ENCODE data around the gene ADAT2. TPM values are rescaled to one million over a fixed set of nuclear protein-coding genes. Genes with fewer than 3 reads are reported as not detected.

ADAT2 gene
- total and polyA plus RNA-seq, 2 donors (not counting 1 experiment from before 2014, with no cell fraction given): 13.6 to 16.0 TPM

DNA sequence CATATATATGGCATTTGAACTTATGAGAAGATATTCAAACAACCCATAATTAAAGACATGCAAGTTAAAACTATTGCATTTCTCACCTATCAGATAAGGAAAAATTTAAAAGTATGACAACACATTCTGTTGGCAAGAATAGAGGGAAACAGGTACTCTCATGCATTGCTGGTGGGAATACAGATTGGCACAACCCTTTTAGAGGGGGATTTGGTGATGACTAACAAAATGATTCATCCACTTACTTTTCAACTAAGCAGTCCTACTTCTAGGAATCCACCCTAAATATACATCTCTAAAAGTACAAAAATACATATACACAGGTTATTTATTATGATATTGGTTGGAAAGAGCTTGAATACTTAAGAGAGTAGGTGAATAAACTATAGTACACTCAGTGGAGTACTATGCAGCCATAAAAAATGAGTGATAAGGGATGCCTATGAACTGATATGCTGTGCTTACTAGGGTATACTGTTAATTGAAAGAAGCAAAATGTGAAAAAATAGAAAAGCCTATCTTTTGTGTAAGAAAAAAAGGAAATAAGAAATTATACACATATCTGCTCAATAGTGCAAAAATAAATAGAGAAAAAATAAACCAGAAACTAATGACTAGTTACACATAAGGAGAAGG lies 42.2 kb downstream of the ADAT2 start:
- no peaks in the 10 kb centered on the region for H3K27me3 ChIP-seq (replicated peaks in 1 of 4; ENCODE audit: control extremely low read depth in 1 of 4, control insufficient read depth in 3 of 4, insufficient read depth in 4 of 4, low read length in 3 of 4)
- peaks cover 9% of the 10 kb centered on the region for H3K4me1 Mint-ChIP-seq
- H3K4me3 Mint-ChIP-seq: no peak overlapping the region
- no peaks in the 10 kb centered on the region for H3K36me3 ChIP-seq (replicated peaks in 1 of 2; ENCODE audit: control extremely low read depth in 1 of 2, control insufficient read depth in 1 of 2, extremely low read depth in 1 of 2, insufficient read depth in 2 of 2, low read length in 1 of 2)
- ATAC-seq (ENCODE audit: low read depth) (no peak), DNase-seq (no peak)
- intact Hi-C loops (cut with micrococcal nuclease): no loop called here
- peaks cover 5% of the 10 kb centered on the region for H3K27me3 Mint-ChIP-seq
- H2AFZ ChIP-seq (ENCODE audit: insufficient read depth, low read depth, low read length, poor library complexity, severe bottlenecking): no peak overlapping the region
- CTCF ChIA-PET: no interaction called here
- TF ChIP-seq CTCF (IDR thresholded peaks at IDR 0.05): no peak
- no peak for TF ChIP-seq EZH2 (IDR thresholded peaks at IDR 0.05; ENCODE audit: borderline replicate concordance, insufficient read depth, low read depth, low read length, poor library complexity, severe bottlenecking)
- no peaks in the 10 kb centered on the region for H3K9me3 Mint-ChIP-seq (ENCODE audit: insufficient read depth)
- H3K27ac Mint-ChIP-seq: no peak overlapping the region
- POLR2A ChIA-PET: no interaction called here
- no peaks in the 10 kb centered on the region for H3K79me2 ChIP-seq (ENCODE audit: control insufficient read depth, insufficient read depth, low read length)
- peaks cover 0 to 6% of the 10 kb centered on the region in 2 donors for H3K4me1 ChIP-seq (ENCODE audit: control insufficient read depth in 2 of 2, insufficient read depth in 2 of 2, low read length in 2 of 2)
- no peak overlapping the region for H3K4me2 ChIP-seq (replicated peaks; ENCODE audit: low read depth, low read length, poor library complexity, severe bottlenecking)
- no peak overlapping the region for H3K27ac ChIP-seq (ENCODE audit: low read length in 2 of 2)
- H3K9me3 ChIP-seq (ENCODE audit: control extremely low read depth in 1 of 3, control insufficient read depth in 2 of 3, insufficient read depth in 1 of 3, low read length in 2 of 3): peaks cover 0 to 3% (median 0%) of the 10 kb centered on the region in 3 donors
- no peaks in the 10 kb centered on the region for H4K20me1 ChIP-seq (ENCODE audit: control insufficient read depth, insufficient read depth, low read length, poor library complexity, severe bottlenecking)
- H3K4me3 ChIP-seq (ENCODE audit: control extremely low read depth in 1 of 5, extremely low read depth in 1 of 5, insufficient read depth in 1 of 5, low read depth in 2 of 5, low read length in 4 of 5): no peak overlapping the region
- H3K9ac ChIP-seq (ENCODE audit: low read length): no peak overlapping the region

DNA sequence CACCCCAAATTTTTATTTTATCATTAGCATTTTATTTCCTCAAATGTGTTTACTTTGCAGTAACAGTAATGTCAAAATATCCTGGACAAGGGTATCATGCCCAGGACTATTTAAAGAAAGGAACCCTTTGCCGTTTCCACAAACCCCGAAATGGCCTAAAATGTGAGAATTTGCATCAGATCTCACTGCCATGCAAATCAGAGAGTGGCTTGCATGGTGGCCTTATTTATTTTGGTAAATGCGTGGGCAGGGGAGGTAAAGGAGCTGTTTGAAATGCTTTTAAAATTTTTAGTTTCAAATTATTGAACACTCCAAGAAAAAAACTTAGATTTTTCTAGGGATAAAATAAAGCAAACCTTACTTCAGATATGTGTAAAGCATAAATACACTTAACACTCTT lies 43.8 kb downstream of the ADAT2 start:
- Histone ChIP-seq H3K27ac (ENCODE audit: low read length in 2 of 2) (no peak overlapping the region), H3K4me3 (ENCODE audit: control extremely low read depth in 1 of 5, extremely low read depth in 1 of 5, insufficient read depth in 1 of 5, low read depth in 2 of 5, low read length in 4 of 5) (no peak overlapping the region), H3K4me2 (replicated peaks; ENCODE audit: low read depth, low read length, poor library complexity, severe bottlenecking) (no peak overlapping the region), H3K36me3 (replicated peaks in 1 of 2; ENCODE audit: control extremely low read depth in 1 of 2, control insufficient read depth in 1 of 2, extremely low read depth in 1 of 2, insufficient read depth in 2 of 2, low read length in 1 of 2) (no peaks in the 10 kb centered on the region), H3K9ac (ENCODE audit: low read length) (no peak overlapping the region), H3K9me3 (ENCODE audit: control extremely low read depth in 1 of 3, control insufficient read depth in 2 of 3, insufficient read depth in 1 of 3, low read length in 2 of 3) (peaks cover 0 to 3% (median 0%) of the 10 kb centered on the region in 3 donors), H3K27me3 (replicated peaks in 1 of 4; ENCODE audit: control extremely low read depth in 1 of 4, control insufficient read depth in 3 of 4, insufficient read depth in 4 of 4, low read length in 3 of 4) (no peaks in the 10 kb centered on the region), H4K20me1 (ENCODE audit: control insufficient read depth, insufficient read depth, low read length, poor library complexity, severe bottlenecking) (no peaks in the 10 kb centered on the region), H2AFZ (ENCODE audit: insufficient read depth, low read depth, low read length, poor library complexity, severe bottlenecking) (no peak overlapping the region), H3K4me1 (ENCODE audit: control insufficient read depth in 2 of 2, insufficient read depth in 2 of 2, low read length in 2 of 2) (peaks cover 0 to 6% of the 10 kb centered on the region in 2 donors), H3K79me2 (ENCODE audit: control insufficient read depth, insufficient read depth, low read length) (no peaks in the 10 kb centered on the region)
- Mint-ChIP-seq H3K4me1 (peaks cover 9% of the 10 kb centered on the region), H3K4me3 (no peak overlapping the region), H3K27me3 (peaks cover 5% of the 10 kb centered on the region), H3K9me3 (ENCODE audit: insufficient read depth) (no peaks in the 10 kb centered on the region), H3K27ac (no peak overlapping the region)
- CTCF ChIA-PET: no interaction called here
- no peak for ATAC-seq (ENCODE audit: low read depth)
- POLR2A ChIA-PET: no interaction called here
- no peak for DNase-seq
- TF ChIP-seq CTCF (IDR thresholded peaks at IDR 0.05): no peak
- intact Hi-C loops (cut with micrococcal nuclease): no loop called here
- 83% methylated on average over 2 of the region's 3 CpGs for WGBS (ENCODE audit: insufficient coverage)

Data from B cell (primary cell).